Right renal pelvis (tissue), 4 donors: ENCODE data around the gene INPP5K. TPM values are rescaled to one million over a fixed set of nuclear protein-coding genes. Genes with fewer than 3 reads are reported as not detected.

Source experiments
- DNase-seq, 4 donors: peaks; one replicate each; pipeline ENCODE4 v3.0.0-alpha.2; 2013; ENCODE audit warnings: low read depth in 4 of 4, low spot score in 3 of 4, missing footprints in 1 of 4
- polyA plus RNA-seq, 4 donors: library from polyadenylated mRNA; unstranded; fragments of 120-200 nt; gene quantifications; one replicate each; pipeline ENCODE4 v1.2.1, GENCODE V29; 2013; ENCODE audit not compliant: insufficient read length in 4 of 4

The INPP5K gene
- polyA plus RNA-seq, 4 donors: 19.2 to 25.4 (median 23.6) TPM

GRCh38 chr17:1486802-1487695 lies 29.4 kb downstream of the INPP5K start:
- DNase-seq: no peak

GRCh38 chr17:1485423-1486376 lies 30.7 kb downstream of the INPP5K start:
- no peak for DNase-seq

DNA sequence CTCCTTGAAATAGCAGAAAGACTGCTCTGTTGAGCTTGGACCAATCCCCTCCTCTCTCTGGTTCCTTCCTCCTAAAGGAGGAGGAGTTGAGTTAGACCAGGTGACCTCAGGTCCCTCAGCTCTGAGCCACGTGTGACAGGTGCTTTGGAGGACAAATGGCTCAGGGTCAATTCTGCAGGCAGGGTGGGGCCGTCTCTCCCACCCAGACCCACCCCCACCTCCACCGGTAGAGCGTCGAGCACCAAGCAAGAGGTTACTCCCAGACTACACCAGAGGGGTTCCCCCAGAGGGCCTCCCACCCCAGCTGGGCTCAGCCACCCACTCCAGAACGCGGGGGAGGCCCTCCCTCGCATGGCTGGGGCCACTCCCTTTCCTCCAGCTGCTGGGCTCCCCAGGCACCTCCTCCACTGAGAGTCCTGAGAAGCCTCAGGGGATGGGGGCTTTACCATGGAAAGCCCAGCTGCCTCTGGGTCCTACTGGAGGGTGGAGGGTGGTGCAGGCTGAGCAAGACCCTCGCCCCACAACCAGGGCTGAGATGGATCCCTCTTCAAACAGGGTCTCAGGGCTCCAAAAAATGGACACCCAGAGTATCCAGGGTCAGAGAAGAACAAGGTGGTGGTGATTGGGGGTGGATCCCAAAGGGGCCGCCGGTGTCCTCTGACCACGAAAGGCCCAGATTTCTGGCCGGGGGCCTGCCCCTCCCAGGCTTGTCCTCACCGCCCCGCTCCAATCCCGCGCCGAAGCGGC lies 31.6 kb downstream of the INPP5K start:
- DNase-seq: no peak

DNA sequence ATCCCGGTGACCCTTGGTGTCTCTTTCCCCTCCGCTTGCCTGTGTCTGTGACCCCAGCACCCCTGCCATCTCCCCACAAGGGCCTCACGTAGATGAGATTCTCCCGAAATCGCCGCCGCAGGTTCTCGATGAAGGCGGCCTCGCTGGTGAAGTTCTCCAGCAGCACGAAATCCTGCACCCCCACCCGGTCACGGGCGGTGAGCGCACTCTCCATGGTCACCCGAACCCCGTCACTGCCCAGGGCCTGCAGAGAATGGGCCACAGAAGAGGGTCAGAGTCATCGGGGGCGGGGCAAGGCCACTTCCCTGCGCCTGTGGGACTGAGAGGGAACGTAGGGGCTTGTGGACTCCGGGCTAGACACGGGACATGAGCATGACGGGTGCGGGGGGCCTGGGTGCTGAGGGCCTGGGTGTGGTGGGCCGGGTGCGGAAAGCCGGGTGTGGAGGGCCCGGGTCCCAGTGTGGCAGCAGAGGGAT lies 32.3 kb downstream of the INPP5K start:
- DNase-seq: no peak

DNA sequence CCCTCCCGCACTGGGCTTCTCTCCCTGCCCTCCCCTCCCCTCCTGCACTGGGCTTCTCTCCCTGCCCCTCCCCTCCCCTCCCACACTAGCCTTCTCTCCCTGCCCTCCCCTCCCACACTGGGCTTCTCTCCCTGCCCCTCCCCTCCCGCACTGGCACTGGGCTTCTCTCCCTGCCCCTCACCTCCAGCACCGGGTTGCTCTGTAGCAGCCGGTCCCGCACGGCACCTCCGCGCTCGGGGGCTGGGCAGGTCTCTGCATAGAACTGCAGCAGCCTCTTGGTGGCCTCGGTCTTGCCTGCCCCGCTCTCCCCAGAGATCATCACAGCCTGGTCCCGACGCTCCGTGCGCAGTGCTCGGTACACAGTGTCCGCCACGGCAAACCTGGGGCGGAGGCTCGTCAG lies 33.7 kb downstream of the INPP5K start:
- DNase-seq: no peak

- no peak for DNase-seq
These were observed 34.7 kb downstream of the INPP5K start for GRCh38 chr17:1481736-1482135.

DNA sequence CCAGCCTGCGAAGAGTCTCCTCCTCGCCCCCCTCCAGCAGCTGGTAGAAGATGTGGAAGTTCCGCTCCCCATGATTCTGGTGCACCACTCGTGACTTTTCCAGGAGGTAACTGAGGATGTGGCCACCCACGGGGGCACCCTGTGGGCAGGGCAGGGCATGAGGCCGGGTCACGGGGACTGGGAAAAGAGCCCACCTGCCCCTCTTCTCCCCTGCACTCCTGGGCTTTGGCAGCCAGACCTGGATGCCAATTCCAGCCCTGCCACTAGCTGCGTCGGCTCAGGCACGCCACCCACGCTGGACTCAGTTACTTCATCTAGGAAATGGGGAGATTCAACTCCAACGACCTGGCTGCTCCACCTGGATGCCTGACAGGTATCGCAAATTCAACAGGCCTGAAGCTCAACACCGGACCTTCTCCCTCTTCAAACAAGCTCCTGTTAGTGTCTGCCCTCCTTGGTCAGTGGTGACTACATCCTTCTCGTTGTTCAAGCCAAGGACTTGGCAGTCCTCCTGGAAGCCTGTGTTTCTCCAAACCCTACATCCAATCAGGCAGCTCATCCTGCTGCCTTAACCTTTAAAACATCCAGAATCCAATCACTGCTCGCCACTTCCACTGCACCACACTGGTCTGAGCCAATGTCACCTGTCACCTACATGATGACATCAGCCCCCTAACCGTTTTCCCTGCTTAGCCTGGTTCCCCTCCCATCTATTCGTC lies 35.5 kb downstream of the INPP5K start:
- DNase-seq: no peak

- DNase-seq: no peak
These were observed 38.0 kb downstream of the INPP5K start for GRCh38 chr17:1478418-1478817.

DNA sequence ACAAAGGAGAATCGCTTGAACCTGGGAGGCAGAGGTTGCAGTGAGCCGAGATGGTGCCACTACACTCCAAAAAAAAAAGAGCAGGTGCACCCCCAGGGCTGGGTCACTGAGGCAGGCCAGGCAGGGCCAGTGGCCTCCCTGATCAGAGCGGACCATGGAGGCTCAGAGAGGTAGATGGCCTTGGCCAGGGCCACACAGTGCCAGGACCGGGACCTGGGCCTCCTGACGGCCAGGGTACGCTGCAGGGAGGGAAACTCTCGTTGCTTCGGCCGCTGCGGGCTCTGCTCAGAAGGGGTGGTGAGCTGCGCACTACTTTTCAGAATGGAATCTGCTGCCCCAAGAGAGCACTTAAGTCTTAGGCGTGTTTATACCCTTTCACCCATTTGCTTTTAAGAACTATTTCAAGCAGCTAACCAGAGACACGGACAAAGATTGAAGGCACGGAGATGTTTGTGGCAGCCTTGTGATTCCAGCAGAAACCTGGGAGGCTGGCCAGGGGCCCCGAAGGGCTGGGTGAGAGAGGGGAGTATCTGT lies 41.0 kb downstream of the INPP5K start:
- no peak for DNase-seq

- no peak for DNase-seq
These were observed 41.8 kb downstream of the INPP5K start for GRCh38 chr17:1474402-1475189.

DNA sequence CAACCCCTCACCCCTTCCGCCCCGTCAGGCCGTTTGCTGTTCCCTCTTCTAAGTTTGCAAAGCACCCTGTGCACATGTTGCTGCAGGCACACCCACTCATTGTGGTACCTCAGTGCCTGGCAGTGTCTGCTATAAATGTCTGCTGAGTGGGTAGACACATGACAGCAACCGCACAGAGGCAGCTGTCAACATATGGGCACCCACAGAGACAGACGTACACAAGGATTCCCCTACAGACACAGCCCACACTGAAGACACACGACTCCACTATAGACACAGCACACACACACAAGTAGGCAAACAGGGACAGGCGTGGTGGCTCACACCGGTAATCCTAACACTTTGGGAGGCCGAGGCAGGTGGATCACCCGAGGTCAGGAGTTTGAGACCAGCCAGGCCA lies 42.6 kb downstream of the INPP5K start:
- DNase-seq: no peak

DNA sequence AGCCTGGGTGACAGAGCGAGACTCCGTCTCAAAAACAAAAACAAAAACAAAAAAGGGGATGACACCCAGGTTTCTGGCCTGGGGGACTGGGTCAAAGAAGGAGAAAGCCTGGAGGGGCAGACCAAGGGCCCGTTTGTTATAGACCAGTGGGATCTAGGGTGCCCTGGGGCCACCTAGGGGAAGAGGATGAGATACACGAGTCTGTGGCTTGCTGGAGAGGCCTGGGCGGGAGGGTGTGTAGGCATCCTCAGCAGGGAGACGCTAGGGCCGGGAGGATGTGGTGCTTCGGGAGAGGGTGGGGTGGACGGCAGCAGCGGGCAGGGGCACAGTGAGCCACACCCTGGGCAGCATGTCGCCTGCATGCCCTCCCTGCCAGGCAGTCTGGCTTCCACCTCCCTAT lies 43.2 kb downstream of the INPP5K start:
- no peak for DNase-seq

DNA sequence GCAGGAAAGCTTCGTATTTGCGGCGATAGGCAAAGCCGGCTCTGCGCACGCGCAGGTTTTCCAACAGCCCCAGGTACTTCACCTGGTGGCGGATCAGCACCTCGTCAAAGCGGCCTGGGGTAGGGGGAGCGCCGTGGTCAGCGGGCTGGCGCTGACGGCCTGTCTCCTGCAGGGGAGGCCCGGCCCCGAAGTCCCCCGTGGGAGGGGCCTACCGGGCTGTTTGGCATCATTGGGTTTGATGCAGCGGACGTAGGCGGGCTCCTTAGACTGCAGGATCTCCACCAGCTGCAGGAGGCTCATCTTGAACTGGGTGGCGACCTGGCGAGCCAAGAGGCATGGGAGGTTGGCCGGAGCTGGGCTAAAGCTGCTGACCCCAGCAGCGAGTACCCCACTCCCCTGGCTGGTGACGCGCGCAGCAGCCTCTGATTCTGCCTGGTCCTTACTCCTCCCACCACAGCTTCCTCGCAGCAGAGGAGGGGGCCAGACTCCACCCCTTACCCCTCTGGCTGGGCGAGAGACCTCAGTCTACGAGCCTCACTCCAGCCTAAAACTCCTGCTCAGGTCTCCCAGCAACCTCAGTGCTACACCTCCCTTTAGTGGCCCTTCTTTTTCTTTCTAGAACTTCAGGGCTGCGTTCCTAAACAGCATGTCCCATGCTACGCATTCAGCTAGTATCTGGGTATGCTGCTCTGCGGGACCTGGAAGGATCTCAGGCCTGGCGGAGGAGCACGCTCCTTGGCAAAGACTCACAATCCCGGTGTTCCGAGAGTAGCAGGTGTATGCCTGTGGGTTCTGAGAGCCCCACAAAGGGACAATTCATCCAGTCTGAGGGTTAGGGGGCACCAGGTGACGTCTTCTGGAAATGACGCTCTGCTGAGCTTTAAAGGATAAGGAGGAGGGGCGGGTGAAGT lies 44.2 kb downstream of the INPP5K start:
- DNase-seq: no peak

DNA sequence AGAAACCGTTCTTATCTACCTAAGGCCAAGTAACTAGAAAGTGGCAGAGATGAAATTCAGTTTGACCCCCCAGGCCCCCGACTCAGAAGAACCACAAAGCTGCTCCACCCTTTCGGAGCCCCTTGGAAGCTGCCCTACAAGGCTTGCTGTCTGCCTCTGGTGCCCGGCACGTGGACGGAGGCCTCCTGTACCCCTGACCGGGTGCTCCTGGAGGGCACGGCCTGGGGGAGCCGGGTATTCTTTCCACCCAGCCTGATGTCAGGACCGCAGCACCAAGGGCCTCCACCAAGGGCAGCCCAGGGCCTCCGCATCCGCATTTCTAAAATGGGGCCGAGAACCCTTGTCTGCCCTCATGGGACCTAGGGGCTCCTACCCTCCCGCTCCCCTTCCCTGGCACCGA lies 44.9 kb downstream of the INPP5K start:
- no peak for DNase-seq

DNA sequence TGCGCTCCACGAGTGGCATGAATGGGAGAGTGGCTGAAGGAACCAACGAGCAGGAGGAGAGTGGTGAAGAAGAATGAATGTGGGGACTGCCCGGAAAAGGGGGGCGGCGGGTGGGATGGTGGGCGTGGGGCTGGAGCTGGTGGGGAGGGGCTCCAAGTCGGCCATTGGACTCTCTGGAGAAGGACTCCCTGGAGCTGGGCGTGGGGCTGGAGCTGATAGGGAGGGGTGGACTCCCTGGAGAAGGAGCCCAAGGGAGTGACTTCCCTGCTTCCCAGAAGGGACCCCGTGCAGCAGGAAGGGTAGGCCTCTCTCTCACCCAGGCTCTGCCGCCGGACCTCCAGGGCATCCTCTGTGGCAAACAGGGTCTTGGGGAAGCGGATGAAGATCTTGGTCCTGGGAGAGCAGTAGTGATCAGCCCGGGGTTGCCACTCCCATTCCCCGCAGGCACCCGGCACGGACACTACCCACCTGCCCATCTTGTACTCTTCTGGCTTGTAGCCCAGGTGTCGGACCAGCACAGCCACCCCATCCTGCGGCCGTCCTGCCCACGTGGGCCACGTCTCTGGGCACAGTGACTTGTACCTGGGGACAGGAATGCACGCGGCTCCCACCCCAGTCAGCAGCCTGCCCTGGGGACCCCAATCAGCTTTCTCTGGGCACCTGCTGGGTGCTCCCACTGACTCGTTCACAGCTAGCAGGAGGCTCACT lies 45.5 kb downstream of the INPP5K start:
- DNase-seq: no peak

DNA sequence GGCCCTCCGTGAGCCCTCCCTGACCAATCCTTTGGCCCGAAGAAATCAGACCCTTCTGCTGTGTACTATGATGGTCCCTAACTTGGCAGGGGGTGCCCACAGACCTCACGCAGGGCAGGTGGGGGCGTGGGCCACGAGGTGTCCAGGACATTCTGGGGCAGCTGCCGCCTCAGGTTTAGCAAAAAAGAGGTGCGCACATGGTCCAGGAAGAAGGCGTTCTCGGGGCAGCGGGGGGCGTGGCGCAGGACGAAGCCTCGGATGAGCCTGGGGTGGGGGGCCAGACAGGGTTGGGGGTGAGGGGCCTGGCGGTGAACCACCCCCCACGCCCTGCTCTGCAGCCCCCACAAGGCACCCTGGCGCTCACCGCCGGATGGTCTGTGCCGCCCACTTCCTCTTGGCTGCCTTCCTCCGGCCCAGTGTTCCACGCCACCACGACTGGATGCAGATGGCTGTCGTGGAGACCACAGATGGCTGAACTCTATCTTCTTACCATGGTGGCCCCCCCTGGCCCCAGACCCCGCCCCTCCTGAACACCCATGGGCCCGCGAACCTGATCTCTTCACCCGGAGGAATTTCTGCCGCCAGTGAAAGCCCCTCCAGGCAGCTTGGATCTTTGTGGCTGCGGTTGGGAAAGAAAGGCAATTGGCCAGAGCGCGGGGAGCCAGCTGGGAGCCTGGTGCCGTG lies 46.2 kb downstream of the INPP5K start:
- DNase-seq: no peak
